ENCODE measurements around the gene TENM4. TPM values are rescaled to one million over a fixed set of nuclear protein-coding genes. Genes with fewer than 3 reads are reported as not detected.

Gene TENM4
- total RNA-seq, 1 experiment from 2014 or later: 25.0 TPM

DNA sequence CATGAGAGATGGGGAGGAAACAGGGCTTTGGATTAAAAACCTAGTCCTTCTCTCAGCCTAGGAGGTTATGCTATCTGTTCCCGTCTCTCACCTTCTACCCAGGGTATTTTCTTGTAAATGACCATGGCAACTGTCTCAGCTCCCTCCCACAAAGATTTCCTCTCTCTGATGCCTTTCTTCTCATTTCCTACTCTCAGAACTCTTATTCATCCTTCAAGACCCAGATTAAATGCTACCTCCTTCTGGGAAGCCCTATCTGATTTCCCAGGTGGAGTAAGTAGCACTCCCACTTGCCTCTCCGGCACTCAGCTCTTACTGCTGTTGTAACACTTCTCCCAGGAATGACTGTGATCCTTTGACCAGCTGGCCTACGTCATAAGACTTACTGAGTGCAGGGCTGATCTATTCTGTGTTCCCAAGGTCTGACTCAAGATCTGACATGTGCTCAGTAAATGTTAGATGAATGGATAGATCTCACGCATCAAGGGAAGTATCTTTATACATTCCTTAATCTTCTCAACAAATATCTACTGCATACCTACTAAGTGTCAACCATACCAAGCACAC is 175.0 kb downstream of the TENM4 start (continued):
- TF ChIP-seq TCF7 (CRISPR knock-in tag; IDR thresholded peaks at IDR 0.05; ENCODE audit: low read depth) (no peak), NFE2L1 (CRISPR knock-in tag; IDR thresholded peaks at IDR 0.05) (no peak), ZMAT4 (CRISPR knock-in tag; IDR thresholded peaks at IDR 0.05) (no peak), AR (CRISPR knock-in tag; IDR thresholded peaks at IDR 0.05) (no peak), FOXK1 (CRISPR knock-in tag; IDR thresholded peaks at IDR 0.05) (no peak)
- TF ChIP-seq, protein P1, sequence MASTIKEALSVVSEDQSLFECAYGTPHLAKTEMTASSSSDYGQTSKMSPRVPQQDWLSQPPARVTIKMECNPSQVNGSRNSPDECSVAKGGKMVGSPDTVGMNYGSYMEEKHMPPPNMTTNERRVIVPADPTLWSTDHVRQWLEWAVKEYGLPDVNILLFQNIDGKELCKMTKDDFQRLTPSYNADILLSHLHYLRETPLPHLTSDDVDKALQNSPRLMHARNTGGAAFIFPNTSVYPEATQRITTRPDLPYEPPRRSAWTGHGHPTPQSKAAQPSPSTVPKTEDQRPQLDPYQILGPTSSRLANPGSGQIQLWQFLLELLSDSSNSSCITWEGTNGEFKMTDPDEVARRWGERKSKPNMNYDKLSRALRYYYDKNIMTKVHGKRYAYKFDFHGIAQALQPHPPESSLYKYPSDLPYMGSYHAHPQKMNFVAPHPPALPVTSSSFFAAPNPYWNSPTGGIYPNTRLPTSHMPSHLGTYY (CRISPR knock-in tag; IDR thresholded peaks at IDR 0.05): no peak

GRCh38 chr11:79264284-79264683 is 176.5 kb downstream of the TENM4 start:
- Mint-ChIP-seq H3K9me3 (no peaks in the 10 kb centered on the region), H3K4me3 (no peak overlapping the region), H3K27ac (no peak overlapping the region), H3K4me1 (peaks cover 22% of the 10 kb centered on the region), H3K36me3 (no peaks in the 10 kb centered on the region), H3K27me3 (ENCODE audit: low read depth) (no peaks in the 10 kb centered on the region)
- POLR2A ChIA-PET: no interaction called here
- no peak for DNase-seq (ENCODE audit: low spot score)
- CTCF ChIA-PET: no interaction called here
- no peak for ATAC-seq
- TF ChIP-seq ZNF423 (CRISPR knock-in tag; IDR thresholded peaks at IDR 0.05) (no peak), ESRRA (CRISPR knock-in tag; IDR thresholded peaks at IDR 0.05; ENCODE audit: borderline replicate concordance) (no peak), NFYB (CRISPR knock-in tag; conservative IDR thresholded peaks at IDR 0.05; ENCODE audit: low read depth) (no peak), FOXP1 (CRISPR knock-in tag; IDR thresholded peaks at IDR 0.05; ENCODE audit: borderline replicate concordance) (no peak), ZNF121 (CRISPR knock-in tag; IDR thresholded peaks at IDR 0.05) (no peak), CREB1 (CRISPR knock-in tag; IDR thresholded peaks at IDR 0.05) (no peak), EMX1 (CRISPR knock-in tag; IDR thresholded peaks at IDR 0.05) (no peak), PRRX2 (CRISPR knock-in tag; IDR thresholded peaks at IDR 0.05) (no peak), ELF4 (CRISPR knock-in tag; IDR thresholded peaks at IDR 0.05; ENCODE audit: low read depth) (no peak), ZSCAN18 (CRISPR knock-in tag; IDR thresholded peaks at IDR 0.05) (no peak), ATF6 (CRISPR knock-in tag; IDR thresholded peaks at IDR 0.05) (no peak), SMAD4 (CRISPR knock-in tag; IDR thresholded peaks at IDR 0.05) (no peak)
- TF ChIP-seq, protein P1 (CRISPR knock-in tag; IDR thresholded peaks at IDR 0.05): no peak
- TF ChIP-seq, protein P2, sequence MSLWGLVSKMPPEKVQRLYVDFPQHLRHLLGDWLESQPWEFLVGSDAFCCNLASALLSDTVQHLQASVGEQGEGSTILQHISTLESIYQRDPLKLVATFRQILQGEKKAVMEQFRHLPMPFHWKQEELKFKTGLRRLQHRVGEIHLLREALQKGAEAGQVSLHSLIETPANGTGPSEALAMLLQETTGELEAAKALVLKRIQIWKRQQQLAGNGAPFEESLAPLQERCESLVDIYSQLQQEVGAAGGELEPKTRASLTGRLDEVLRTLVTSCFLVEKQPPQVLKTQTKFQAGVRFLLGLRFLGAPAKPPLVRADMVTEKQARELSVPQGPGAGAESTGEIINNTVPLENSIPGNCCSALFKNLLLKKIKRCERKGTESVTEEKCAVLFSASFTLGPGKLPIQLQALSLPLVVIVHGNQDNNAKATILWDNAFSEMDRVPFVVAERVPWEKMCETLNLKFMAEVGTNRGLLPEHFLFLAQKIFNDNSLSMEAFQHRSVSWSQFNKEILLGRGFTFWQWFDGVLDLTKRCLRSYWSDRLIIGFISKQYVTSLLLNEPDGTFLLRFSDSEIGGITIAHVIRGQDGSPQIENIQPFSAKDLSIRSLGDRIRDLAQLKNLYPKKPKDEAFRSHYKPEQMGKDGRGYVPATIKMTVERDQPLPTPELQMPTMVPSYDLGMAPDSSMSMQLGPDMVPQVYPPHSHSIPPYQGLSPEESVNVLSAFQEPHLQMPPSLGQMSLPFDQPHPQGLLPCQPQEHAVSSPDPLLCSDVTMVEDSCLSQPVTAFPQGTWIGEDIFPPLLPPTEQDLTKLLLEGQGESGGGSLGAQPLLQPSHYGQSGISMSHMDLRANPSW (CRISPR knock-in tag; conservative IDR thresholded peaks at IDR 0.05; ENCODE audit: low read depth): no peak
- TF ChIP-seq, protein P3, sequence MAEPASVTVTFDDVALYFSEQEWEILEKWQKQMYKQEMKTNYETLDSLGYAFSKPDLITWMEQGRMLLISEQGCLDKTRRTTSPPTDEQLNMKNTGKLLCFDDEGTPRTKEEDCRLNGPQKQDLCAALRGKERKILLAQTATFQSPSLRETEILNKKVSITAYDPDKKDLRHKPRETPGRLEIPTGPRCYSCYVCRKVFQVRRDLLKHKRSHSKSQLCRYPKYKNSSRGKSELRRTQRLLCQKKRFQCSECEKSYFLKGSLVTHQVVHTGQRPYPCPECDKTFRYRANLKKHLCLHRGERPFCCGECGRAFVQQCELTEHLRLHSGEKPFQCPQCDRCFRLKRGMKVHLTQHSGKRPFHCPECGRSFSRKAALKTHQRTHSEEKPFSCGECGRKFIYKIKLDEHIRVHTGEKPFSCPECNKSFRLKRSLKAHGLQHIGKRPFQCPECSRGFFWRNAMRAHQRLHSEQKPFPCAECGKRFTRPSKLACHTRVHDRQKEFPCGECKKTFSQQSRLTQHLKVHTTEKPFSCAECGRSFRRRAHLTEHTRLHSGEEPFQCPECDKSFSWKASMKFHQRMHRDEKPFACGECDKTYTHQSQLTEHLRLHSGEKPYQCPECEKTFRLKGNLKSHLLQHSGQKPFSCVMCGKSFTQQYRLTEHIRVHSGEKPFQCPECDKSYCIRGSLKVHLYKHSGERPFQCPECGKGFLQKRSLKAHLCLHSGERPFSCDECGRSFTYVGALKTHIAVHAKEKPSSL (CRISPR knock-in tag; conservative IDR thresholded peaks at IDR 0.05): no peak
- TF ChIP-seq, protein P4, sequence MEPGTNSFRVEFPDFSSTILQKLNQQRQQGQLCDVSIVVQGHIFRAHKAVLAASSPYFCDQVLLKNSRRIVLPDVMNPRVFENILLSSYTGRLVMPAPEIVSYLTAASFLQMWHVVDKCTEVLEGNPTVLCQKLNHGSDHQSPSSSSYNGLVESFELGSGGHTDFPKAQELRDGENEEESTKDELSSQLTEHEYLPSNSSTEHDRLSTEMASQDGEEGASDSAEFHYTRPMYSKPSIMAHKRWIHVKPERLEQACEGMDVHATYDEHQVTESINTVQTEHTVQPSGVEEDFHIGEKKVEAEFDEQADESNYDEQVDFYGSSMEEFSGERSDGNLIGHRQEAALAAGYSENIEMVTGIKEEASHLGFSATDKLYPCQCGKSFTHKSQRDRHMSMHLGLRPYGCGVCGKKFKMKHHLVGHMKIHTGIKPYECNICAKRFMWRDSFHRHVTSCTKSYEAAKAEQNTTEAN (CRISPR knock-in tag; IDR thresholded peaks at IDR 0.05): no peak

Measured in WTC11 (cell line).